Upper lobe of left lung (tissue), 6 donors: Measurements from ENCODE around the gene FBRSL1. TPM values are rescaled to one million over a fixed set of nuclear protein-coding genes. Genes with fewer than 3 reads are reported as not detected.

Source experiments
- ATAC-seq, 2 donors: fragments of 200-7000 bp; cut with Tn5 transposase; one replicate each; pipeline ENCODE4 v1.9.1; 2022; ENCODE audit warnings: mild to moderate bottlenecking in 2 of 2, moderate library complexity in 2 of 2; ENCODE audit not compliant: low FRiP score in 2 of 2
- DNase-seq, 2 donors: peaks; one replicate each; pipeline ENCODE4 v3.0.0-alpha.2; 2019 to 2020
- H3K27ac ChIP-seq, 4 donors: fragments of 200-600 bp; sonication (generic); one replicate each; pipeline ENCODE4 v1.5.1; 2016 to 2019
- H3K27me3 ChIP-seq, 4 donors: fragments of 200-600 bp; sonication (generic); one replicate each; pipeline ENCODE4 v1.5.1; 2017 to 2019
- H3K36me3 ChIP-seq, 4 donors: fragments of 200-600 bp; sonication (generic); one replicate each; pipeline ENCODE4 v1.5.1; 2016 to 2019
- H3K4me1 ChIP-seq, 4 donors: fragments of 200-600 bp; sonication (generic); one replicate each; pipeline ENCODE4 v1.5.1; 2018 to 2019
- H3K4me3 ChIP-seq, 4 donors: fragments of 200-600 bp; sonication (generic); one replicate each; pipeline ENCODE4 v1.5.1; 2017 to 2019; ENCODE audit warnings: mild to moderate bottlenecking in 2 of 4, moderate library complexity in 1 of 4
- H3K9me3 ChIP-seq, 4 donors: fragments of 200-600 bp; sonication (generic); one replicate each; pipeline ENCODE4 v1.5.1; 2018 to 2019
- EP300 ChIP-seq, 4 donors: sonication (generic); formaldehyde crosslinking; IDR thresholded peaks; one replicate each; pipeline ENCODE4 v1.5.1; 2017; ENCODE audit warnings: antibody characterized with exemption in 4 of 4, control low read depth in 2 of 4
- POLR2A ChIP-seq, 4 donors: fragments of 450-650 bp; IDR thresholded peaks; one replicate each; pipeline ENCODE4 v1.5.1; 2016 to 2017; ENCODE audit warnings: antibody characterized with exemption in 4 of 4, mild to moderate bottlenecking in 2 of 4
- POLR2AphosphoS5 ChIP-seq, 2 donors: sonication (generic); formaldehyde crosslinking; IDR thresholded peaks; one replicate each; pipeline ENCODE4 v1.5.1; 2017; ENCODE audit warnings: antibody characterized with exemption in 2 of 2
- WGBS, 2 donors: methylation state at CpG; one replicate each; pipeline ENCODE4 v1.1.5; 2017 to 2018; 5-methylcytosine and 5-hydroxymethylcytosine counted together
- total RNA-seq, 6 donors: library from RNA; depleted of rRNA in 4 of 6; stranded (reverse); fragments of >200 nt in 4 of 6; gene quantifications; one replicate each; pipeline versions ENCODE4 v1.1.0 to v1.2.1, GENCODE V29; 2016 to 2021
- TF ChIP-seq, protein P1 (sequence below), 6 experiments: fragments of 450-650 bp in 4 of 6; fragments of 200-600 bp in 2 of 6; sonication (generic) in 2 of 6; IDR thresholded peaks; one replicate each; pipeline ENCODE4 v1.5.1; 2016 to 2019; ENCODE audit warnings: antibody characterized with exemption in 6 of 6
- donor health status: DM: no; HTN: no; CAD: no; lungs with moderate emphysema.
- donor health status: DM: no; HTN: yes; CAD: no; lungs with severe emphysema.

Gene FBRSL1
- total RNA-seq, 6 donors from 2014 or later, result 16.0 to 53.0 (median 44.1) TPM

DNA sequence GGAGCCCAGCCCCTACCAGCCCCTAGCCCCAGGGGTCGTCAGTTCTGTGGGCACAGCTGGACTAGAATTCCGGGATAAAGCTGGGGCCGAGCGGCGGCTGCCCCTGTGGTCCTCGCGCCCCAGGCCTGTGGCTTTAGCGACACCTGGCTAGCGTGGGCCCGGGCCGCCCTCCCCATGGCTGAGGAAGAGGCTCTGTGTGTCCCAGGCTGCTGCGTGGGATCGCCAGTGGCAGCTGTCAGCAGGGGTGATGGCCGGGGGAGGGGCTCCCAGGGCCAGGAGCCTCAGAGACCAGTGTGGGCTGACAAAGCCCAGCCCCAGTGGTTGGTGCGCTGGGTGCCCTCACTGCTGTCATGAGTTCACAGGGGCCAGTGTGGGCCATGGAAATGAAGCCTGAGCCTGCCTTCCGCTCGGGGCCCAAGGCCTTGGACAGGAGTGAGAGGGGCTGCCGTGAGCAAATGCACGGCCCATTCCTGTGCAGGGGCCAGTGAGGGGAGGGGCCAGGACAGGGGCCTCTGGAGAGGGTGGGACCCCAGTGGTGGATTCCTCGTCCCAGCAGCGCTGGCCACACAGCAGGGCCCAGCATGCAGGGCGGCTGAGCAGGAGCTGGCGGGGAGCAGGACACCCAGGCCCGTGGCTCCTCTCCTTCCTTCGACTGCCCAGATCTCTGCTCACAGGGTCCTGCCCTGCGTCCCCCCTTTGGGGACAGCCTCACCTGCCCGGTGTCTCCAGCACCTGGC is 11.4 kb downstream of the FBRSL1 start:
- no peaks in the 10 kb centered on the region for H3K9me3 ChIP-seq
- WGBS, 2 donors, result 81% methylated on average over 6 to 25 of the region's 27 CpGs
- peaks cover 61 to 98% (median 77%) of the 10 kb centered on the region in 4 donors for H3K4me1 ChIP-seq
- H3K27me3 ChIP-seq, result no peaks in the 10 kb centered on the region
- H3K27ac ChIP-seq, result no peak overlapping the region
- no peak for ATAC-seq
- no peaks in the 10 kb centered on the region for H3K36me3 ChIP-seq
- peak in 1 of 2 donors; percentile 83 for DNase-seq
- TF ChIP-seq POLR2A (IDR thresholded peaks at IDR 0.05), result no peak
- no peak for TF ChIP-seq EP300 (IDR thresholded peaks at IDR 0.05)
- no peak for TF ChIP-seq POLR2AphosphoS5 (IDR thresholded peaks at IDR 0.05)
- TF ChIP-seq, protein P1, sequence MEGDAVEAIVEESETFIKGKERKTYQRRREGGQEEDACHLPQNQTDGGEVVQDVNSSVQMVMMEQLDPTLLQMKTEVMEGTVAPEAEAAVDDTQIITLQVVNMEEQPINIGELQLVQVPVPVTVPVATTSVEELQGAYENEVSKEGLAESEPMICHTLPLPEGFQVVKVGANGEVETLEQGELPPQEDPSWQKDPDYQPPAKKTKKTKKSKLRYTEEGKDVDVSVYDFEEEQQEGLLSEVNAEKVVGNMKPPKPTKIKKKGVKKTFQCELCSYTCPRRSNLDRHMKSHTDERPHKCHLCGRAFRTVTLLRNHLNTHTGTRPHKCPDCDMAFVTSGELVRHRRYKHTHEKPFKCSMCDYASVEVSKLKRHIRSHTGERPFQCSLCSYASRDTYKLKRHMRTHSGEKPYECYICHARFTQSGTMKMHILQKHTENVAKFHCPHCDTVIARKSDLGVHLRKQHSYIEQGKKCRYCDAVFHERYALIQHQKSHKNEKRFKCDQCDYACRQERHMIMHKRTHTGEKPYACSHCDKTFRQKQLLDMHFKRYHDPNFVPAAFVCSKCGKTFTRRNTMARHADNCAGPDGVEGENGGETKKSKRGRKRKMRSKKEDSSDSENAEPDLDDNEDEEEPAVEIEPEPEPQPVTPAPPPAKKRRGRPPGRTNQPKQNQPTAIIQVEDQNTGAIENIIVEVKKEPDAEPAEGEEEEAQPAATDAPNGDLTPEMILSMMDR (IDR thresholded peaks at IDR 0.05), result no peak
- H3K4me3 ChIP-seq, result no peak overlapping the region

- WGBS, 2 donors, result 58 to 84% methylated on average over 7 to 17 of the region's 24 CpGs
- peaks cover 66 to 99% (median 80%) of the 10 kb centered on the region in 4 donors for H3K4me1 ChIP-seq
Measured at GRCh38 chr12:132502149-132502881, 12.4 kb downstream of the FBRSL1 start.

DNA sequence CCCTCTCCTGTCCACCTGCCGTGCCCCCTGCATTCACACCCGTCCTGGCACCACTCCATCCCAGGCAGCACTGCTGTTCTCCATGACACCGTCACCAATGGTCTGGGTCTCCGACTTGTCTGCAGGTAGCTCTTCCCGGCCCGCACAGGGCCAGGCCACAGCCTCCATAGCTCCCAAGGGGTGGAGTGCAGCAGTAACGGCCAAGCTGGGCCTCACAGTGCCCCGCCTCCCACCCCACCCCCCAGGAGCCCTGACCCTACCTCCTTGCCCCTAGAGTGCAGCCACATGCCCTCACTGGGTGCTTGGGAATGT is 12.9 kb downstream of the FBRSL1 start:
- Histone ChIP-seq H3K36me3 (no peaks in the 10 kb centered on the region), H3K9me3 (no peaks in the 10 kb centered on the region), H3K27me3 (no peaks in the 10 kb centered on the region), H3K4me3 (no peak overlapping the region), H3K4me1 (peaks cover 69 to 97% (median 80%) of the 10 kb centered on the region in 4 donors), H3K27ac (no peak overlapping the region)
- TF ChIP-seq POLR2A (IDR thresholded peaks at IDR 0.05) (no peak), POLR2AphosphoS5 (IDR thresholded peaks at IDR 0.05) (no peak), EP300 (IDR thresholded peaks at IDR 0.05) (no peak)
- TF ChIP-seq, protein P1 (IDR thresholded peaks at IDR 0.05), result no peak
- ATAC-seq (no peak), DNase-seq (peak in 1 of 2 donors; percentile 46)
- WGBS, 2 donors, result 76 to 93% methylated on average over 3 to 8 of the region's 8 CpGs

More at GRCh38 chr12:132502149-132502881, 12.4 kb downstream of the FBRSL1 start:
- Histone ChIP-seq H3K36me3 (no peaks in the 10 kb centered on the region), H3K9me3 (no peaks in the 10 kb centered on the region), H3K4me3 (no peak overlapping the region), H3K27ac (no peak overlapping the region), H3K27me3 (no peaks in the 10 kb centered on the region)
- ATAC-seq, result no peak
- TF ChIP-seq POLR2A (IDR thresholded peaks at IDR 0.05) (no peak), EP300 (IDR thresholded peaks at IDR 0.05) (no peak)
- TF ChIP-seq, protein P1 (IDR thresholded peaks at IDR 0.05), result no peak
- peak in 1 of 2 donors; percentile 60 for DNase-seq

- Histone ChIP-seq H3K27ac (no peak overlapping the region), H3K9me3 (no peaks in the 10 kb centered on the region), H3K4me3 (no peak overlapping the region), H3K27me3 (no peaks in the 10 kb centered on the region), H3K36me3 (peaks cover 0 to 8% (median 6%) of the 10 kb centered on the region in 4 donors), H3K4me1 (peaks cover 63 to 89% (median 75%) of the 10 kb centered on the region in 4 donors)
- WGBS, 2 donors, result 77% methylated on average over 4 of the region's 5 CpGs; no CpG with 5 or more reads in 1 of the 2 donors
- DNase-seq (no peak), ATAC-seq (no peak)
- no peak for TF ChIP-seq POLR2AphosphoS5 (IDR thresholded peaks at IDR 0.05)
- no peak for TF ChIP-seq POLR2A (IDR thresholded peaks at IDR 0.05)
- TF ChIP-seq EP300 (IDR thresholded peaks at IDR 0.05), result no peak
- TF ChIP-seq, protein P1 (IDR thresholded peaks at IDR 0.05), result no peak
Measured at GRCh38 chr12:132503618-132504204, 13.8 kb downstream of the FBRSL1 start.
